ENCODE results near the gene TRIP11. TPM values are rescaled to one million over a fixed set of nuclear protein-coding genes. Genes with fewer than 3 reads are reported as not detected.

The TRIP11 gene
- total RNA-seq, 3 donors from 2014 or later (not counting 1 experiment from before 2014, with no cell fraction given), result 42.9 to 63.6 (median 49.8) TPM

DNA sequence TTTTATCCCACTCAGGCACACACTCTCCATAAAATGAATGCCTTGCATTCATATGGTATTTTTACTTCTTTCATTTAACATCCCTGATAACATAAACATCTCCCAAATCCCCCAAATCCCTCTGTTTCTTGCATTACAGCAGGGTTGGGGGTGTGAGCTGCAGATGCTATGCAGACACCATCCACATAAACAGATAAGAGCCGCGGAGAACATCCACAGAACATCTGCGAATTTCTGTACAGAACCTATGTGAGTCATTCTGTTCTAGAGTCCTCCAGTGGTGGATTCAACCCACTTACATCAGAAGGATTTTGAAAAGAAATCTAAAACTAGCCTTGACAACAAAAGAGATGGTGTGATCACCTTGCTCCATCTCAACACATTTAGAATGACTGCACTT is 112.7 kb downstream of the TRIP11 start:
- Histone ChIP-seq H3K4me1 (ENCODE audit: control insufficient read depth, insufficient read depth, low read length) (no peaks in the 10 kb centered on the region), H3K27me3 (ENCODE audit: control insufficient read depth, insufficient read depth, low read length) (no peaks in the 10 kb centered on the region), H3K4me3 (ENCODE audit: low read length) (no peak overlapping the region), H3K36me3 (ENCODE audit: control insufficient read depth, insufficient read depth, low read length) (no peaks in the 10 kb centered on the region), H3K9me3 (ENCODE audit: control insufficient read depth, insufficient read depth, low read length) (no peaks in the 10 kb centered on the region), H3K27ac (ENCODE audit: low read length) (no peak overlapping the region)
- no peaks in the 10 kb centered on the region for H3K9me3 Mint-ChIP-seq
- TF ChIP-seq, protein P1, sequence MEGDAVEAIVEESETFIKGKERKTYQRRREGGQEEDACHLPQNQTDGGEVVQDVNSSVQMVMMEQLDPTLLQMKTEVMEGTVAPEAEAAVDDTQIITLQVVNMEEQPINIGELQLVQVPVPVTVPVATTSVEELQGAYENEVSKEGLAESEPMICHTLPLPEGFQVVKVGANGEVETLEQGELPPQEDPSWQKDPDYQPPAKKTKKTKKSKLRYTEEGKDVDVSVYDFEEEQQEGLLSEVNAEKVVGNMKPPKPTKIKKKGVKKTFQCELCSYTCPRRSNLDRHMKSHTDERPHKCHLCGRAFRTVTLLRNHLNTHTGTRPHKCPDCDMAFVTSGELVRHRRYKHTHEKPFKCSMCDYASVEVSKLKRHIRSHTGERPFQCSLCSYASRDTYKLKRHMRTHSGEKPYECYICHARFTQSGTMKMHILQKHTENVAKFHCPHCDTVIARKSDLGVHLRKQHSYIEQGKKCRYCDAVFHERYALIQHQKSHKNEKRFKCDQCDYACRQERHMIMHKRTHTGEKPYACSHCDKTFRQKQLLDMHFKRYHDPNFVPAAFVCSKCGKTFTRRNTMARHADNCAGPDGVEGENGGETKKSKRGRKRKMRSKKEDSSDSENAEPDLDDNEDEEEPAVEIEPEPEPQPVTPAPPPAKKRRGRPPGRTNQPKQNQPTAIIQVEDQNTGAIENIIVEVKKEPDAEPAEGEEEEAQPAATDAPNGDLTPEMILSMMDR (IDR thresholded peaks at IDR 0.05), result no peak
- WGBS (ENCODE audit: insufficient coverage), result 93% methylated on average over 3 of the region's 3 CpGs
- no peaks in the 10 kb centered on the region for H3K4me1 Mint-ChIP-seq
- intact Hi-C loops (cut with micrococcal nuclease), result no loop called here
- no peak for ATAC-seq
- no peak overlapping the region for H3K4me3 Mint-ChIP-seq
- H3K27me3 Mint-ChIP-seq (ENCODE audit: low read depth in 2 of 2), result no peaks in the 10 kb centered on the region
- H3K27ac Mint-ChIP-seq, result no peak overlapping the region
- no peak for DNase-seq
- H3K36me3 Mint-ChIP-seq, result no peaks in the 10 kb centered on the region

DNA sequence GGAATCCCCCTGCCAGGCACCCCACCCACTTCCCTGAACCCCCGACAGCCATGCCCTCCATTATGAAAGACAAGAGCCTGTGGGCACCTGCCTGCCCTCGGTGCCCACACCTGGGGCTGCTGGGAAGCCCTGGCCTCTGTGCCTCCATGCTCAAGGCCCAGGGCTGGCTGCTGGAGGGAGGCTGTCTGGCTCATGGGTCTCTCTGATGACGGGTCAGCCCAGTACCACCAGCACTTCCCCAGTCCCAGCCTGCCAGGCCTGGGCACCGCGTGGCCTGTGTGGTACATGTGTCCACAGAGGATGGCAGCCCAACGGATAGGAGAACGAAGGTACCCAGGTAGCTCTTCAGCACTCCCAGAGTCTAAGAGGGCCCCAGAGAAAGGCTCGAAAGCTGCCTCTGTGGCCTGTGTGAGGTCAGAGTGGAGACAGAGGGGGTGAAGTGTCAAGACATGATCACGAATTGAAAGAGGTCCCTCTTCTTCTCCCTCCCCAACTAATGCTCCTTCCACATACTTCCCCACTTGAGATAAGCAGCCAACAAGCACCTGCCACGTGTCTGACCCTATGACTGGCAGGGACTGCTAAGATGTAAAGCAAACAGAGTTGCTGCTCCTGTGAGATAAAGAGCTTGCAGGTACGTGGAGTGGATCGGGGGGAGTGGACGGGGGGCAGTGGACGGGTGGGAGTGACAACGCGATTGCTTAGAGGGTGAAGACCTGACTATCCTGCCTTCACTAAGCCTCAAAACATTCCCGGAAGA is 113.5 kb downstream of the TRIP11 start:
- Histone ChIP-seq H3K4me1 (ENCODE audit: control insufficient read depth, insufficient read depth, low read length) (no peaks in the 10 kb centered on the region), H3K27me3 (ENCODE audit: control insufficient read depth, insufficient read depth, low read length) (no peaks in the 10 kb centered on the region), H3K4me3 (ENCODE audit: low read length) (no peak overlapping the region), H3K9me3 (ENCODE audit: control insufficient read depth, insufficient read depth, low read length) (no peaks in the 10 kb centered on the region), H3K27ac (ENCODE audit: low read length) (no peak overlapping the region), H3K36me3 (ENCODE audit: control insufficient read depth, insufficient read depth, low read length) (no peaks in the 10 kb centered on the region)
- no peaks in the 10 kb centered on the region for H3K4me1 Mint-ChIP-seq
- ATAC-seq (no peak), DNase-seq (no peak)
- WGBS (ENCODE audit: insufficient coverage), result 93% methylated on average over 17 of the region's 17 CpGs
- no peak overlapping the region for H3K27ac Mint-ChIP-seq
- no peak overlapping the region for H3K4me3 Mint-ChIP-seq
- intact Hi-C loops (cut with micrococcal nuclease), result no loop called here
- H3K9me3 Mint-ChIP-seq, result no peaks in the 10 kb centered on the region
- H3K36me3 Mint-ChIP-seq, result no peaks in the 10 kb centered on the region
- H3K27me3 Mint-ChIP-seq (ENCODE audit: low read depth in 2 of 2), result no peaks in the 10 kb centered on the region
- TF ChIP-seq, protein P1 (IDR thresholded peaks at IDR 0.05), result no peak

DNA sequence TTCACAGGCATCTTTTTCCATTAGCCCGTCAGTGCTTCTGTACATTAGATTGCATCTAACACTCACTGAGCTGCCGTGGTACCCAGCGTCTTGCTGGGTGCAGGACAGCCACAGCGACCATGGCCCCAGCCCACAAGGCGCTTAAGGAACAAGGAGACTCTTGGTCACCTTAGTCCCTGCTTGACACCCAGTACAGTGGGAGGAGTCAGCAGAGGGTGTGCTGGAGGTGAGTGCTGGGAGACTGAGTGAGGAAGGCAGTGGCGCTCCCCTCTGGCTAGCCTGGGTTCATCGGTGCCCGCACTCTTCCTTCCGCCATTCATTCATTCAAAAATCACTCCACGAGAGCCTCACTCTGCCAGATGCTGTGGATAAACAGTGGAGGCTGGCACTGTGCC is 114.1 kb downstream of the TRIP11 start:
- TF ChIP-seq, protein P1 (IDR thresholded peaks at IDR 0.05), result no peak
- Histone ChIP-seq H3K27ac (ENCODE audit: low read length) (no peak overlapping the region), H3K9me3 (ENCODE audit: control insufficient read depth, insufficient read depth, low read length) (no peaks in the 10 kb centered on the region), H3K27me3 (ENCODE audit: control insufficient read depth, insufficient read depth, low read length) (no peaks in the 10 kb centered on the region), H3K4me1 (ENCODE audit: control insufficient read depth, insufficient read depth, low read length) (no peaks in the 10 kb centered on the region), H3K36me3 (ENCODE audit: control insufficient read depth, insufficient read depth, low read length) (no peaks in the 10 kb centered on the region), H3K4me3 (ENCODE audit: low read length) (no peak overlapping the region)
- H3K4me3 Mint-ChIP-seq, result no peak overlapping the region
- no peak overlapping the region for H3K27ac Mint-ChIP-seq
- ATAC-seq, result no peak
- H3K27me3 Mint-ChIP-seq (ENCODE audit: low read depth in 2 of 2), result no peaks in the 10 kb centered on the region
- H3K4me1 Mint-ChIP-seq, result no peaks in the 10 kb centered on the region
- 94% methylated on average over 10 of the region's 10 CpGs for WGBS (ENCODE audit: insufficient coverage)
- H3K9me3 Mint-ChIP-seq, result no peaks in the 10 kb centered on the region
- no peaks in the 10 kb centered on the region for H3K36me3 Mint-ChIP-seq
- intact Hi-C loops (cut with micrococcal nuclease), result no loop called here
- DNase-seq, result no peak

Measured in natural killer cell (primary cell).